Bronchial smooth muscle cell (primary cell): ENCODE measurements around the gene PLTP. TPM values are rescaled to one million over a fixed set of nuclear protein-coding genes. Genes with fewer than 3 reads are reported as not detected.

Experiments used
- total RNA-seq: library from RNA; depleted of rRNA; stranded (reverse); fragments of >200 nt; gene quantifications from 2 replicates; pipeline ENCODE4 v1.2.1, GENCODE V29; 2014

Gene PLTP, protein sequence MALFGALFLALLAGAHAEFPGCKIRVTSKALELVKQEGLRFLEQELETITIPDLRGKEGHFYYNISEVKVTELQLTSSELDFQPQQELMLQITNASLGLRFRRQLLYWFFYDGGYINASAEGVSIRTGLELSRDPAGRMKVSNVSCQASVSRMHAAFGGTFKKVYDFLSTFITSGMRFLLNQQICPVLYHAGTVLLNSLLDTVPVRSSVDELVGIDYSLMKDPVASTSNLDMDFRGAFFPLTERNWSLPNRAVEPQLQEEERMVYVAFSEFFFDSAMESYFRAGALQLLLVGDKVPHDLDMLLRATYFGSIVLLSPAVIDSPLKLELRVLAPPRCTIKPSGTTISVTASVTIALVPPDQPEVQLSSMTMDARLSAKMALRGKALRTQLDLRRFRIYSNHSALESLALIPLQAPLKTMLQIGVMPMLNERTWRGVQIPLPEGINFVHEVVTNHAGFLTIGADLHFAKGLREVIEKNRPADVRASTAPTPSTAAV
- 27.0 and 67.7 TPM in 2 replicates for total RNA-seq

GRCh38 chr20:45911486-45912343 is at the start of gene PLTP:
TSS of gene PLTP (minus strand) at chr20:45912155. CDS start at chr20:45911452, 703 bp downstream.

GRCh38 chr20:45934586-45935415 is 22.8 kb upstream of the PLTP start, which contains the start of gene PCIF1:
TSS of gene PCIF1 (plus strand) at chr20:45934683. CDS start at chr20:45939000, 4,317 bp downstream.

GRCh38 chr20:45890985-45891983 is 20.7 kb downstream of the PLTP start, which contains the start of the genes CTSA and NEURL2:
TSS of gene CTSA (plus strand) at chr20:45891335. CDS start at chr20:45891569, 234 bp downstream.
TSS of gene NEURL2 (minus strand) at chr20:45891208. CDS start at chr20:45890991, 217 bp downstream.

DNA sequence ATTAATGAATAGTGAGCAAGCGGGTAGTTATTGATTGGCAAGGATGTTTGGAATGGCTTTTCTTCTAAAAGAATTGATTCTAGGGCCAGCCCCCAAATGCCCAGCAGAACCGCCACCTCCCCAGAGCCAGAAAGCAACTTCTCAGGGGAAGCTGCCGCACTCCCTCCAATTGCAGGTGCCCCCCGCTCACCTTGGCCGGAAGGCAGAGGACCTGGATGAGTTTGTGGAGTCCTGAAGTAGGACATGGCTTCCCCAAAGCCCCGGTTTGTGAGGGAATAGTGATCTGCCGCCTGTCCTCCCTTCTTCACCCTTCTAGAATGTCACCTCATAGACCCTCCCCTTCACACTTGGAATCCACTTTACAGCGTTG is 24.6 kb downstream of the PLTP start, which contains the start of gene SPATA25:
SPATA25 (minus strand) TSS at position 277 of the 370 bp plus-strand sequence; CDS start at position 245, 32 bp downstream.

GRCh38 chr20:45880988-45881788 is 30.8 kb downstream of the PLTP start, which contains the start of gene ZSWIM1:
TSS of gene ZSWIM1 (plus strand) at chr20:45881227. CDS start at chr20:45882593, 1,366 bp downstream.

DNA sequence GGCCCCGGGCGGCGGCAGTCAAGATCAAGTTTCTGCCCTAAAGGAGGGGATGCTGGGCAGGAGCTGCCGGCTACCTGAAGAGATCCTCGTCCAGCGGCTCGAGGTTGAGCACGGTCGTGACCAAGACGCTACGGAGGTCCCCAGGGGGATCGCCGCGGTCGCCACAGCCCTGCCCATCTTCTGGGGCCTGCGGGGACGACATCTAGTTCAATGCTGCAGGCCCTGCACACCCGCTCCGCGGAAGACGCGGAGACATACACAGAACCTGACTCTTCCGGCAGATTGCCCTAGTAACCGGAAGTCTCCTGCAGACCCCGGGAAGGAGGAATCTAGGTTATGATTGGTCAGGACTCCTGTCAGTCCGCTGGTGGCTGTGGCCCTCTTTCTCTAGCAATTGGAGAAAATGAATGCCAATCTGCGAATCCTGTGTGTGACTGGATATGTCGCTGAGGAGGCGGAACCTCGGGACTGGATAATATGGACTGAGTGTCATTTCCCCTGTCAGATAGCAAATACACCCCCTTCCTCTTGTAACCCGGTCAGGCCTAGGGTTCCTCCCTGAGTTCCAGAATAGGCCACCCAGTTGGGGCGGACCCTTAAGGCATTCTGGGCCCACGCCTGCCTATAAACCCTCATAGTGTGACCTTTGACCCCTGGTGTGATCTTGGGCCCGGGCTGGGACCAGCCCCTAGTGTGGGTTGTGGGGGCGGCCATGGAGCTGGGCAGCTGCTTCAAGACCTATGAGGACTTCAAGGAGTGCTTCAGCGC is 54.7 kb downstream of the PLTP start, which contains the start of the genes ACOT8 and ZSWIM3:
ACOT8 (minus strand) TSS at position 279 of the 768 bp plus-strand sequence; CDS start at position 202, 77 bp downstream.
ZSWIM3 (plus strand) TSS at position 501 of the 768 bp plus-strand sequence; CDS start at position 713, 212 bp downstream.

Other genes starting within 250 kb of the PLTP start
- gene WFDC11, start 241.9 kb downstream of the PLTP start, total RNA-seq = not detected in 2 replicates
- gene WFDC13, start 210.1 kb downstream of the PLTP start, total RNA-seq = not detected in 2 replicates
- gene WFDC10B, start 207.1 kb downstream of the PLTP start, total RNA-seq = 0.26 TPM in 1 of 2 replicates, not detected in the other
- not detected in 2 replicates for gene SPINT4, start 189.8 kb downstream of the PLTP start, total RNA-seq
- gene WFDC3, start 120.3 kb downstream of the PLTP start, total RNA-seq = 0.17 and 0.95 TPM in 2 replicates
- 16.9 and 20.5 TPM in 2 replicates for gene DNTTIP1, start 120.2 kb downstream of the PLTP start, total RNA-seq
- 1.9 and 3.9 TPM in 2 replicates for gene UBE2C, start 99.5 kb downstream of the PLTP start, total RNA-seq
- 1.9 and 6.7 TPM in 2 replicates for gene TNNC2, start 84.8 kb downstream of the PLTP start, total RNA-seq
- gene SNX21, start 78.4 kb downstream of the PLTP start, total RNA-seq = 80.1 and 108 TPM in 2 replicates
- gene ACOT8, start 54.8 kb downstream of the PLTP start, total RNA-seq = 46.2 and 58.5 TPM in 2 replicates
- 5.0 and 7.0 TPM in 2 replicates for gene ZSWIM3, start 54.5 kb downstream of the PLTP start, total RNA-seq
- gene ZSWIM1, start 30.9 kb downstream of the PLTP start, total RNA-seq = 3.0 and 3.7 TPM in 2 replicates
- gene SPATA25, start 24.5 kb downstream of the PLTP start, total RNA-seq = 1.4 and 2.0 TPM in 2 replicates
- gene NEURL2, start 20.9 kb downstream of the PLTP start, total RNA-seq = 4.7 and 6.8 TPM in 2 replicates
- 134 and 234 TPM in 2 replicates for gene CTSA, start 20.8 kb downstream of the PLTP start, total RNA-seq
- 6.1 and 6.6 TPM in 2 replicates for gene PCIF1, start 22.5 kb upstream of the PLTP start, total RNA-seq
- gene ZNF335, start 60.0 kb upstream of the PLTP start, total RNA-seq = 9.1 and 14.1 TPM in 2 replicates
- not detected in 2 replicates for gene MMP9, start 96.8 kb upstream of the PLTP start, total RNA-seq
- gene SLC12A5, start 117.1 kb upstream of the PLTP start, total RNA-seq = under 0.01 TPM in 2 replicates
- gene NCOA5, start 177.8 kb upstream of the PLTP start, total RNA-seq = 5.4 and 7.2 TPM in 2 replicates
- gene CD40, start 206.2 kb upstream of the PLTP start, total RNA-seq = 0.52 and 0.95 TPM in 2 replicates